CD4-positive, alpha-beta T cell treated with Interleukin-10 for 1 hour (primary cell): ENCODE results near the gene TCHHL1.
A peak's percentile ranks its signal among the peaks of the same experiment; 100 is the strongest.
"Not testable (repeated sequence)": the region's sequence is repeated elsewhere in the genome, so short reads cannot be mapped to it uniquely, and the experiment has no call there.

Source experiments
- DNase-seq: peaks from one replicate; pipeline ENCODE4 v3.0.0-alpha.2; 2020

Gene TCHHL1

GRCh38 chr1:152084853-152085252 is 4.0 kb downstream of the TCHHL1 start:
- no peak for DNase-seq

GRCh38 chr1:152081026-152081425 is 7.8 kb downstream of the TCHHL1 start:
- DNase-seq: not testable (repeated sequence)

GRCh38 chr1:152080494-152080893 is 8.4 kb downstream of the TCHHL1 start:
- not testable (repeated sequence) for DNase-seq

- DNase-seq: no peak
Observed at GRCh38 chr1:152078831-152079441, 9.9 kb downstream of the TCHHL1 start.

GRCh38 chr1:152072311-152072710 is 16.6 kb downstream of the TCHHL1 start:
- DNase-seq: no peak

- no peak for DNase-seq
Observed at GRCh38 chr1:152071123-152071522, 17.7 kb downstream of the TCHHL1 start.

GRCh38 chr1:152067929-152068328 is 20.9 kb downstream of the TCHHL1 start:
- no peak for DNase-seq

GRCh38 chr1:152067150-152067549 is 21.7 kb downstream of the TCHHL1 start:
- DNase-seq: no peak

- DNase-seq: no peak
Observed at GRCh38 chr1:152061952-152062351, 26.9 kb downstream of the TCHHL1 start.

- no peak for DNase-seq
Observed at GRCh38 chr1:152053375-152053774, 35.5 kb downstream of the TCHHL1 start.

- DNase-seq: peak; percentile 84
Observed at GRCh38 chr1:152052606-152053005, 36.3 kb downstream of the TCHHL1 start.

GRCh38 chr1:152050886-152051675 is 37.8 kb downstream of the TCHHL1 start:
- no peak for DNase-seq

- DNase-seq: no peak
Observed at GRCh38 chr1:152049291-152050083, 39.4 kb downstream of the TCHHL1 start.

GRCh38 chr1:152048416-152049009 is 40.4 kb downstream of the TCHHL1 start:
- DNase-seq: peak; percentile 70

- peak; percentile 90 for DNase-seq
Observed at GRCh38 chr1:152047730-152048415, 41.0 kb downstream of the TCHHL1 start.

GRCh38 chr1:152047413-152047729 is 41.5 kb downstream of the TCHHL1 start:
- DNase-seq: no peak

- no peak for DNase-seq
Observed at GRCh38 chr1:152044386-152044785, 44.5 kb downstream of the TCHHL1 start.

- DNase-seq: no peak
Observed at GRCh38 chr1:152043870-152044269, 45.0 kb downstream of the TCHHL1 start.

GRCh38 chr1:152042030-152042429 is 46.8 kb downstream of the TCHHL1 start:
- DNase-seq: no peak

GRCh38 chr1:152039886-152040285 is 49.0 kb downstream of the TCHHL1 start:
- no peak for DNase-seq

- DNase-seq: no peak
Observed at GRCh38 chr1:152039461-152039860, 49.4 kb downstream of the TCHHL1 start.

- DNase-seq: no peak
Observed at GRCh38 chr1:152038871-152039270, 50.0 kb downstream of the TCHHL1 start.
